Keratinocyte (primary cell): Measurements from ENCODE around the gene ARFGAP3.

ENCODE experiments used
- CTCF ChIP-seq, 3 experiments: IDR thresholded peaks in 1 of 3; conservative IDR thresholded peaks in 1 of 3; optimal IDR thresholded peaks in 1 of 3; 2 replicates in 2 of 3; 3 replicates in 1 of 3; pipeline versions ENCODE3 to v1.5.1; 2011; ENCODE audit warnings: low read length in 3 of 3, mild to moderate bottlenecking in 3 of 3, moderate library complexity in 2 of 3, control low read depth in 1 of 3, inconsistent platforms in 1 of 3; ENCODE audit not compliant: insufficient read depth in 2 of 3; ENCODE audit errors: extremely low read depth in 1 of 3
- EZH2 ChIP-seq: IDR thresholded peaks from one replicate; pipeline ENCODE4 v1.6.1; 2012; ENCODE audit warnings: inconsistent platforms, mild to moderate bottlenecking, low read length, moderate library complexity

GRCh38 chr22:42758931-42759629 lies 98.0 kb downstream of the ARFGAP3 start:
- TF ChIP-seq CTCF (optimal IDR thresholded peaks at IDR 0.05 in 1 of 3, IDR thresholded peaks at IDR 0.05 in 1 of 3, conservative IDR thresholded peaks at IDR 0.05 in 1 of 3; ENCODE audit: extremely low read depth in 1 of 3, insufficient read depth in 2 of 3, low read length in 3 of 3) (no peak), EZH2 (no peak)
